ENCODE results near the gene SLFN5.
"Not testable (repeated sequence)": the region's sequence is repeated elsewhere in the genome, so short reads cannot be mapped to it uniquely, and the experiment has no call there.

SLFN5 gene

GRCh38 chr17:35284955-35285354 lies 42.1 kb downstream of the SLFN5 start:
- TF ChIP-seq JUND (IDR thresholded peaks at IDR 0.05; ENCODE audit: low read depth), result no peak
- peak in 1 of 2 experiments; percentile 10 for DNase-seq (ENCODE audit: low read depth in 1 of 2, low spot score in 1 of 2)
- in situ Hi-C loops (cut with HindIII; ENCODE audit: low pct_unique_long_range_greater_than_20kb, low sequenced_read_pairs), result no loop called here

- in situ Hi-C loops (cut with HindIII; ENCODE audit: low pct_unique_long_range_greater_than_20kb, low sequenced_read_pairs), result no loop called here
- no peak for TF ChIP-seq JUND (IDR thresholded peaks at IDR 0.05; ENCODE audit: low read depth)
- DNase-seq (ENCODE audit: low read depth in 1 of 2, low spot score in 1 of 2), result no peak
These were observed 43.4 kb downstream of the SLFN5 start for GRCh38 chr17:35286120-35286781.

GRCh38 chr17:35287286-35287811 lies 44.5 kb downstream of the SLFN5 start:
- no peak for DNase-seq (ENCODE audit: low read depth in 1 of 2, low spot score in 1 of 2)
- in situ Hi-C loops (cut with HindIII; ENCODE audit: low pct_unique_long_range_greater_than_20kb, low sequenced_read_pairs), result no loop called here
- TF ChIP-seq JUND (IDR thresholded peaks at IDR 0.05; ENCODE audit: low read depth), result no peak

- TF ChIP-seq JUND (IDR thresholded peaks at IDR 0.05; ENCODE audit: low read depth), result no peak
- in situ Hi-C loops (cut with HindIII; ENCODE audit: low pct_unique_long_range_greater_than_20kb, low sequenced_read_pairs), result no loop called here
- DNase-seq (ENCODE audit: low read depth in 1 of 2, low spot score in 1 of 2), result no peak
These were observed 46.4 kb downstream of the SLFN5 start for GRCh38 chr17:35289222-35289621.

- in situ Hi-C loops (cut with HindIII; ENCODE audit: low pct_unique_long_range_greater_than_20kb, low sequenced_read_pairs), result no loop called here
- no peak for DNase-seq (ENCODE audit: low read depth in 1 of 2, low spot score in 1 of 2)
- no peak for TF ChIP-seq JUND (IDR thresholded peaks at IDR 0.05; ENCODE audit: low read depth)
These were observed 48.9 kb downstream of the SLFN5 start for GRCh38 chr17:35291802-35292201.

GRCh38 chr17:35293151-35293847 lies 50.4 kb downstream of the SLFN5 start:
- in situ Hi-C loops (cut with HindIII; ENCODE audit: low pct_unique_long_range_greater_than_20kb, low sequenced_read_pairs), result no loop called here
- DNase-seq (ENCODE audit: low read depth in 1 of 2, low spot score in 1 of 2), result no peak

GRCh38 chr17:35294756-35295155 lies 51.9 kb downstream of the SLFN5 start:
- no peak for DNase-seq (ENCODE audit: low read depth in 1 of 2, low spot score in 1 of 2)
- in situ Hi-C loops (cut with HindIII; ENCODE audit: low pct_unique_long_range_greater_than_20kb, low sequenced_read_pairs), result no loop called here
- TF ChIP-seq JUND (IDR thresholded peaks at IDR 0.05; ENCODE audit: low read depth), result no peak

More at GRCh38 chr17:35293151-35293847, 50.4 kb downstream of the SLFN5 start:
- no peak for TF ChIP-seq JUND (IDR thresholded peaks at IDR 0.05; ENCODE audit: low read depth)

GRCh38 chr17:35295686-35296085 lies 52.8 kb downstream of the SLFN5 start:
- TF ChIP-seq JUND (IDR thresholded peaks at IDR 0.05; ENCODE audit: low read depth), result no peak
- in situ Hi-C loops (cut with HindIII; ENCODE audit: low pct_unique_long_range_greater_than_20kb, low sequenced_read_pairs), result no loop called here
- DNase-seq (ENCODE audit: low read depth in 1 of 2, low spot score in 1 of 2), result no peak

GRCh38 chr17:35297666-35298065 lies 54.8 kb downstream of the SLFN5 start:
- no peak for DNase-seq (ENCODE audit: low read depth in 1 of 2, low spot score in 1 of 2)
- in situ Hi-C loops (cut with HindIII; ENCODE audit: low pct_unique_long_range_greater_than_20kb, low sequenced_read_pairs), result no loop called here
- TF ChIP-seq JUND (IDR thresholded peaks at IDR 0.05; ENCODE audit: low read depth), result no peak

GRCh38 chr17:35298639-35299038 lies 55.8 kb downstream of the SLFN5 start:
- DNase-seq (ENCODE audit: low read depth in 1 of 2, low spot score in 1 of 2), result no peak
- TF ChIP-seq JUND (IDR thresholded peaks at IDR 0.05; ENCODE audit: low read depth), result no peak
- in situ Hi-C loops (cut with HindIII; ENCODE audit: low pct_unique_long_range_greater_than_20kb, low sequenced_read_pairs), result no loop called here

GRCh38 chr17:35299135-35299534 lies 56.3 kb downstream of the SLFN5 start:
- DNase-seq (ENCODE audit: low read depth in 1 of 2, low spot score in 1 of 2), result peak in 1 of 2 experiments; percentile 87
- TF ChIP-seq JUND (IDR thresholded peaks at IDR 0.05; ENCODE audit: low read depth), result no peak

GRCh38 chr17:35309345-35309744 lies 66.5 kb downstream of the SLFN5 start:
- in situ Hi-C loops (cut with HindIII; ENCODE audit: low pct_unique_long_range_greater_than_20kb, low sequenced_read_pairs), result loop anchor here (25.0 kb wide), 1 partner anchor 228 kb away; the partner anchor contains the start of gene SLFN12L
- DNase-seq (ENCODE audit: low read depth in 1 of 2, low spot score in 1 of 2), result not testable (repeated sequence)

More at GRCh38 chr17:35299135-35299534, 56.3 kb downstream of the SLFN5 start:
- in situ Hi-C loops (cut with HindIII; ENCODE audit: low pct_unique_long_range_greater_than_20kb, low sequenced_read_pairs), result no loop called here

GRCh38 chr17:35312346-35312745 lies 69.5 kb downstream of the SLFN5 start:
- in situ Hi-C loops (cut with HindIII; ENCODE audit: low pct_unique_long_range_greater_than_20kb, low sequenced_read_pairs), result loop anchor here (25.0 kb wide), 1 partner anchor 225 kb away; the partner anchor contains the start of gene SLFN12L
- DNase-seq (ENCODE audit: low read depth in 1 of 2, low spot score in 1 of 2), result no peak
- TF ChIP-seq JUND (IDR thresholded peaks at IDR 0.05; ENCODE audit: low read depth), result no peak
